HEK293 (cell line): ENCODE results near the gene PSME1.

ENCODE experiments used
- CTCF ChIA-PET: fragments of 350-600 bp; formaldehyde crosslinking; extraction: SDS; loops from one replicate; lab custom pipeline; 2021; ENCODE audit warnings: antibody characterized with exemption; lab: Yijun Ruan, JAX
- POLR2A ChIA-PET: fragments of 300-600 bp; formaldehyde crosslinking; extraction: SDS; loops from one replicate; lab custom pipeline; 2020; ENCODE audit warnings: antibody characterized with exemption, inconsistent platforms; lab: Yijun Ruan, JAX
- H3K27ac ChIP-seq: fragments of 200-500 bp; sonication (Bioruptor generic); 2 replicates; pipeline ENCODE4 v1.5.1; 2014; ENCODE audit warnings: low read depth, low read length, control low read depth, inconsistent platforms; ENCODE audit errors: extremely low read depth
- H3K36me3 ChIP-seq, 2 experiments: fragments of 200-500 bp in 1 of 2; sonication (Bioruptor generic) in 1 of 2; 1 replicate in 1 of 2; 2 replicates in 1 of 2; pipeline ENCODE4 v1.5.1; 2014 to 2017; ENCODE audit warnings: inconsistent platforms in 2 of 2, low read length in 2 of 2; ENCODE audit not compliant: control insufficient read depth in 2 of 2, insufficient read depth in 1 of 2
- H3K4me1 ChIP-seq: fragments of 200-500 bp; sonication (Bioruptor generic); 2 replicates; pipeline ENCODE4 v1.5.1; 2014; ENCODE audit warnings: mild to moderate bottlenecking, low read length, inconsistent platforms; ENCODE audit not compliant: control insufficient read depth, insufficient read depth
- H3K4me3 ChIP-seq: 2 replicates; pipeline ENCODE4 v1.5.1; 2011; ENCODE audit warnings: low read depth, mild to moderate bottlenecking, control low read depth, low read length, moderate library complexity
- H3K9me3 ChIP-seq: fragments of 200-500 bp; sonication (Bioruptor generic); 2 replicates; pipeline ENCODE4 v1.5.1; 2014; ENCODE audit warnings: low read depth, low read length, inconsistent platforms; ENCODE audit not compliant: control insufficient read depth, insufficient read depth
- MZF1 ChIP-seq: fragments of 450-650 bp; formaldehyde crosslinking; IDR thresholded peaks from 2 replicates; pipeline ENCODE4 v1.5.1; 2017; ENCODE audit warnings: missing biosample characterization, missing genetic modification characterization, borderline replicate concordance
- SALL2 ChIP-seq: fragments of 450-650 bp; formaldehyde crosslinking; IDR thresholded peaks from 2 replicates; pipeline ENCODE4 v1.5.0; 2017; ENCODE audit warnings: missing biosample characterization, mild to moderate bottlenecking, missing genetic modification characterization, borderline replicate concordance
- TCF7L2 ChIP-seq: IDR thresholded peaks from 2 replicates; pipeline ENCODE4 v1.6.1; 2011; ENCODE audit warnings: low read depth, mild to moderate bottlenecking, inconsistent platforms, low read length, moderate library complexity, borderline replicate concordance
- WT1 ChIP-seq: fragments of 450-650 bp; formaldehyde crosslinking; IDR thresholded peaks from 2 replicates; pipeline ENCODE4 v1.5.1; 2016; ENCODE audit warnings: missing biosample characterization, missing genetic modification characterization
- ZEB2 ChIP-seq: fragments of 450-650 bp; formaldehyde crosslinking; IDR thresholded peaks from 2 replicates; pipeline ENCODE4 v1.5.1; 2016; ENCODE audit warnings: missing biosample characterization, missing genetic modification characterization
- ZFHX2 ChIP-seq: fragments of 450-650 bp; formaldehyde crosslinking; conservative IDR thresholded peaks from 2 replicates; pipeline ENCODE4 v1.5.1; 2016; ENCODE audit warnings: missing biosample characterization, missing genetic modification characterization
- ZNF138 ChIP-seq: fragments of 450-650 bp; formaldehyde crosslinking; IDR thresholded peaks from 2 replicates; pipeline ENCODE4 v1.5.1; 2016; ENCODE audit warnings: missing biosample characterization, missing genetic modification characterization, borderline replicate concordance
- ZNF211 ChIP-seq: fragments of 450-650 bp; formaldehyde crosslinking; IDR thresholded peaks from 2 replicates; pipeline ENCODE4 v1.5.1; 2016; ENCODE audit warnings: low read depth, missing biosample characterization, missing genetic modification characterization
- ZNF560 ChIP-seq: fragments of 450-650 bp; formaldehyde crosslinking; IDR thresholded peaks from 2 replicates; pipeline ENCODE4 v1.5.1; 2017; ENCODE audit warnings: missing biosample characterization, missing genetic modification characterization, borderline replicate concordance
- ZNF561 ChIP-seq: fragments of 450-650 bp; IDR thresholded peaks from 2 replicates; pipeline ENCODE4 v1.5.1; 2018; ENCODE audit warnings: missing biosample characterization, missing genetic modification characterization, borderline replicate concordance
- ZNF660 ChIP-seq: fragments of 450-650 bp; IDR thresholded peaks from 2 replicates; pipeline ENCODE4 v1.5.1; 2018; ENCODE audit warnings: missing biosample characterization, mild to moderate bottlenecking, missing genetic modification characterization
- TF ChIP-seq, protein P1 (sequence below): fragments of 450-650 bp; formaldehyde crosslinking; IDR thresholded peaks from 2 replicates; pipeline ENCODE4 v1.5.1; 2016; ENCODE audit warnings: missing biosample characterization, missing genetic modification characterization
- TF ChIP-seq, protein P2 (sequence below): fragments of 450-650 bp; formaldehyde crosslinking; IDR thresholded peaks from 2 replicates; pipeline ENCODE4 v1.5.1; 2016; ENCODE audit warnings: missing biosample characterization, missing genetic modification characterization
- TF ChIP-seq, protein P3 (sequence below): fragments of 450-650 bp; formaldehyde crosslinking; IDR thresholded peaks from 2 replicates; pipeline ENCODE4 v1.5.1; 2016; ENCODE audit warnings: missing biosample characterization, missing genetic modification characterization
- TF ChIP-seq, protein P4 (sequence below): fragments of 450-650 bp; formaldehyde crosslinking; IDR thresholded peaks from 2 replicates; pipeline ENCODE4 v1.5.1; 2017; ENCODE audit warnings: missing biosample characterization, missing genetic modification characterization
- TF ChIP-seq, protein P5 (sequence below): fragments of 450-650 bp; formaldehyde crosslinking; IDR thresholded peaks from 2 replicates; pipeline ENCODE4 v1.5.1; 2016; ENCODE audit warnings: missing biosample characterization, missing genetic modification characterization, borderline replicate concordance
- TF ChIP-seq, protein P6 (sequence below): fragments of 450-650 bp; formaldehyde crosslinking; IDR thresholded peaks from 2 replicates; pipeline ENCODE4 v1.5.1; 2016; ENCODE audit warnings: missing biosample characterization, missing genetic modification characterization

Gene PSME1

DNA sequence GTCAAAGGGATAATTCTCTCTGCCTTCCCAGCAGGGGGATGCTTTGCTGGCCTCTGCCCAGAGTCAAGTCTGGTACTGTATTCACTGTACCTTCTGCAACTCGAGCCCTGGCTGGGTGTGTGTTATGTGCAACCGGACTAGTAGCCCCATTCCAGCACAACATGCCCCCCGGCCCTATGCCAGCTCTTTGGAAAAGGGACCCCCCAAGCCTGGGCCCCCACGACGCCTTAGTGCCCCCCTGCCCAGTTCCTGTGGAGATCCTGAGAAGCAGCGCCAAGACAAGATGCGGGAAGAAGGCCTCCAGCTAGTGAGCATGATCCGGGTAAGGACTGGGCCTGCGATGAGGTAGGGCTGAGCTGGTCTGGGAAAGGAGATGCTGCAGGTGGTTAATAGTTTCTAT is 14.6 kb downstream of the PSME1 start:
- CTCF ChIA-PET, result interaction anchor here (1.0 kb wide), 1 partner anchor 10 kb away, joined by 6 read pairs; the partner anchor contains the start of gene IRF9
- Histone ChIP-seq H3K27ac (no peak overlapping the region), H3K9me3 (no peaks in the 10 kb centered on the region), H3K4me1 (peaks cover 8% of the 10 kb centered on the region), H3K4me3 (no peak overlapping the region), H3K36me3 (peaks cover 40 to 65% of the 10 kb centered on the region in 2 experiments)
- TF ChIP-seq, protein P1, sequence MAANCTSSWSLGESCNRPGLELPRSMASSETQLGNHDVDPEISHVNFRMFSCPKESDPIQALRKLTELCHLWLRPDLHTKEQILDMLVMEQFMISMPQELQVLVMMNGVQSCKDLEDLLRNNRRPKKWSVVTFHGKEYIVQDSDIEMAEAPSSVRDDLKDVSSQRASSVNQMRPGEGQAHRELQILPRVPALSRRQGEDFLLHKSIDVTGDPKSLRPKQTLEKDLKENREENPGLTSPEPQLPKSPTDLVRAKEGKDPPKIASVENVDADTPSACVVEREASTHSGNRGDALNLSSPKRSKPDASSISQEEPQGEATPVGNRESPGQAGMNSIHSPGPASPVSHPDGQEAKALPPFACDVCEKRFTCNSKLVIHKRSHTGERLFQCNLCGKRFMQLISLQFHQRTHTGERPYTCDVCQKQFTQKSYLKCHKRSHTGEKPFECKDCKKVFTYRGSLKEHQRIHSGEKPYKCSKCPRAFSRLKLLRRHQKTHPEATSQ (tag by site-specific recombination), result no peak
- TF ChIP-seq SALL2 (tag by site-specific recombination), result no peak
- TF ChIP-seq TCF7L2, result no peak
- TF ChIP-seq, protein P2, sequence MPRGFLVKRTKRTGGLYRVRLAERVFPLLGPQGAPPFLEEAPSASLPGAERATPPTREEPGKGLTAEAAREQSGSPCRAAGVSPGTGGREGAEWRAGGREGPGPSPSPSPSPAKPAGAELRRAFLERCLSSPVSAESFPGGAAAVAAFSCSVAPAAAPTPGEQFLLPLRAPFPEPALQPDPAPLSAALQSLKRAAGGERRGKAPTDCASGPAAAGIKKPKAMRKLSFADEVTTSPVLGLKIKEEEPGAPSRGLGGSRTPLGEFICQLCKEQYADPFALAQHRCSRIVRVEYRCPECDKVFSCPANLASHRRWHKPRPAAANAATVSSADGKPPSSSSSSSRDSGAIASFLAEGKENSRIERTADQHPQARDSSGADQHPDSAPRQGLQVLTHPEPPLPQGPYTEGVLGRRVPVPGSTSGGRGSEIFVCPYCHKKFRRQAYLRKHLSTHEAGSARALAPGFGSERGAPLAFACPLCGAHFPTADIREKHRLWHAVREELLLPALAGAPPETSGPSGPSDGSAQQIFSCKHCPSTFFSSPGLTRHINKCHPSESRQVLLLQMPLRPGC, result no peak
- TF ChIP-seq, protein P3, sequence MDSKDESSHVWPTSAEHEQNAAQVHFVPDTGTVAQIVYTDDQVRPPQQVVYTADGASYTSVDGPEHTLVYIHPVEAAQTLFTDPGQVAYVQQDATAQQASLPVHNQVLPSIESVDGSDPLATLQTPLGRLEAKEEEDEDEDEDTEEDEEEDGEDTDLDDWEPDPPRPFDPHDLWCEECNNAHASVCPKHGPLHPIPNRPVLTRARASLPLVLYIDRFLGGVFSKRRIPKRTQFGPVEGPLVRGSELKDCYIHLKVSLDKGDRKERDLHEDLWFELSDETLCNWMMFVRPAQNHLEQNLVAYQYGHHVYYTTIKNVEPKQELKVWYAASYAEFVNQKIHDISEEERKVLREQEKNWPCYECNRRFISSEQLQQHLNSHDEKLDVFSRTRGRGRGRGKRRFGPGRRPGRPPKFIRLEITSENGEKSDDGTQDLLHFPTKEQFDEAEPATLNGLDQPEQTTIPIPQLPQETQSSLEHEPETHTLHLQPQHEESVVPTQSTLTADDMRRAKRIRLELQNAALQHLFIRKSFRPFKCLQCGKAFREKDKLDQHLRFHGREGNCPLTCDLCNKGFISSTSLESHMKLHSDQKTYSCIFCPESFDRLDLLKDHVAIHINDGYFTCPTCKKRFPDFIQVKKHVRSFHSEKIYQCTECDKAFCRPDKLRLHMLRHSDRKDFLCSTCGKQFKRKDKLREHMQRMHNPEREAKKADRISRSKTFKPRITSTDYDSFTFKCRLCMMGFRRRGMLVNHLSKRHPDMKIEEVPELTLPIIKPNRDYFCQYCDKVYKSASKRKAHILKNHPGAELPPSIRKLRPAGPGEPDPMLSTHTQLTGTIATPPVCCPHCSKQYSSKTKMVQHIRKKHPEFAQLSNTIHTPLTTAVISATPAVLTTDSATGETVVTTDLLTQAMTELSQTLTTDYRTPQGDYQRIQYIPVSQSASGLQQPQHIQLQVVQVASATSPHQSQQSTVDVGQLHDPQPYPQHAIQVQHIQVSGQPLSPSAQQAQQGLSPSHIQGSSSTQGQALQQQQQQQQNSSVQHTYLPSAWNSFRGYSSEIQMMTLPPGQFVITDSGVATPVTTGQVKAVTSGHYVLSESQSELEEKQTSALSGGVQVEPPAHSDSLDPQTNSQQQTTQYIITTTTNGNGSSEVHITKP (tag by site-specific recombination), result no peak
- TF ChIP-seq, protein P4, sequence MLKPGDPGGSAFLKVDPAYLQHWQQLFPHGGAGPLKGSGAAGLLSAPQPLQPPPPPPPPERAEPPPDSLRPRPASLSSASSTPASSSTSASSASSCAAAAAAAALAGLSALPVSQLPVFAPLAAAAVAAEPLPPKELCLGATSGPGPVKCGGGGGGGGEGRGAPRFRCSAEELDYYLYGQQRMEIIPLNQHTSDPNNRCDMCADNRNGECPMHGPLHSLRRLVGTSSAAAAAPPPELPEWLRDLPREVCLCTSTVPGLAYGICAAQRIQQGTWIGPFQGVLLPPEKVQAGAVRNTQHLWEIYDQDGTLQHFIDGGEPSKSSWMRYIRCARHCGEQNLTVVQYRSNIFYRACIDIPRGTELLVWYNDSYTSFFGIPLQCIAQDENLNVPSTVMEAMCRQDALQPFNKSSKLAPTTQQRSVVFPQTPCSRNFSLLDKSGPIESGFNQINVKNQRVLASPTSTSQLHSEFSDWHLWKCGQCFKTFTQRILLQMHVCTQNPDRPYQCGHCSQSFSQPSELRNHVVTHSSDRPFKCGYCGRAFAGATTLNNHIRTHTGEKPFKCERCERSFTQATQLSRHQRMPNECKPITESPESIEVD (tag by site-specific recombination), result no peak
- no peak for TF ChIP-seq ZNF560 (tag by site-specific recombination)
- TF ChIP-seq, protein P5, sequence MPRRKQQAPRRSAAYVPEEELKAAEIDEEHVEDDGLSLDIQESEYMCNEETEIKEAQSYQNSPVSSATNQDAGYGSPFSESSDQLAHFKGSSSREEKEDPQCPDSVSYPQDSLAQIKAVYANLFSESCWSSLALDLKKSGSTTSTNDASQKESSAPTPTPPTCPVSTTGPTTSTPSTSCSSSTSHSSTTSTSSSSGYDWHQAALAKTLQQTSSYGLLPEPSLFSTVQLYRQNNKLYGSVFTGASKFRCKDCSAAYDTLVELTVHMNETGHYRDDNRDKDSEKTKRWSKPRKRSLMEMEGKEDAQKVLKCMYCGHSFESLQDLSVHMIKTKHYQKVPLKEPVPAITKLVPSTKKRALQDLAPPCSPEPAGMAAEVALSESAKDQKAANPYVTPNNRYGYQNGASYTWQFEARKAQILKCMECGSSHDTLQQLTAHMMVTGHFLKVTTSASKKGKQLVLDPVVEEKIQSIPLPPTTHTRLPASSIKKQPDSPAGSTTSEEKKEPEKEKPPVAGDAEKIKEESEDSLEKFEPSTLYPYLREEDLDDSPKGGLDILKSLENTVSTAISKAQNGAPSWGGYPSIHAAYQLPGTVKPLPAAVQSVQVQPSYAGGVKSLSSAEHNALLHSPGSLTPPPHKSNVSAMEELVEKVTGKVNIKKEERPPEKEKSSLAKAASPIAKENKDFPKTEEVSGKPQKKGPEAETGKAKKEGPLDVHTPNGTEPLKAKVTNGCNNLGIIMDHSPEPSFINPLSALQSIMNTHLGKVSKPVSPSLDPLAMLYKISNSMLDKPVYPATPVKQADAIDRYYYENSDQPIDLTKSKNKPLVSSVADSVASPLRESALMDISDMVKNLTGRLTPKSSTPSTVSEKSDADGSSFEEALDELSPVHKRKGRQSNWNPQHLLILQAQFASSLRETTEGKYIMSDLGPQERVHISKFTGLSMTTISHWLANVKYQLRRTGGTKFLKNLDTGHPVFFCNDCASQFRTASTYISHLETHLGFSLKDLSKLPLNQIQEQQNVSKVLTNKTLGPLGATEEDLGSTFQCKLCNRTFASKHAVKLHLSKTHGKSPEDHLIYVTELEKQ, result no peak
- no peak for TF ChIP-seq WT1
- POLR2A ChIA-PET, result interaction anchor here (0.6 to 3.3 kb wide), 4 partner anchors 10 to 62 kb away, joined by 3 to 20 read pairs (median 3); partner anchors contain the start of genes CHMP4A, EMC9, IRF9 and PSME1

DNA sequence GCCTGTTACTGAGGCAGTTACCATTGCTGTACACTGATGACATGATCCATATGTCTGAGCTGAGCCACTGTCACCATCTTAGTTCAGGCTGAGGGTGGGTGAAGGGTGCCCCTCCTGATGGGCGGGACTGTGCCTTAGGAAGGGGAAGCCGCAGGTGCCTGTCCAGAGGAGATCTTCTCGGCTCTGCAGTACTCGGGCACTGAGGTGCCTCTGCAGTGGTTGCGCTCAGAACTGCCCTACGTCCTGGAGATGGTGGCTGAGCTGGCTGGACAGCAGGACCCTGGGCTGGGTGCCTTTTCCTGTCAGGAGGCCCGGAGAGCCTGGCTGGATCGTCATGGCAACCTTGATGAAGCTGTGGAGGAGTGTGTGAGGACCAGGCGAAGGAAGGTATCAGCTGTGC is 15.0 kb downstream of the PSME1 start:
- ChIA-PET POLR2A (interaction anchor here (0.6 to 3.3 kb wide), 4 partner anchors 10 to 62 kb away, joined by 3 to 20 read pairs (median 3); partner anchors contain the start of genes CHMP4A, EMC9 and IRF9), CTCF (interaction anchor here (1.3 kb wide), 1 partner anchor 10 kb away, joined by 10 read pairs; the partner anchor contains the start of gene IRF9)

More for the DNA sequence above, 15.0 kb downstream of the PSME1 start:
- Histone ChIP-seq H3K9me3 (no peaks in the 10 kb centered on the region), H3K27ac (no peak overlapping the region), H3K4me3 (no peak overlapping the region), H3K4me1 (peaks cover 5% of the 10 kb centered on the region), H3K36me3 (peaks cover 44 to 69% of the 10 kb centered on the region in 2 experiments)
- TF ChIP-seq ZNF561 (tag by site-specific recombination), result no peak
- no peak for TF ChIP-seq ZNF211 (tag by site-specific recombination)
- no peak for TF ChIP-seq ZNF660 (tag by site-specific recombination)
- no peak for TF ChIP-seq MZF1
- no peak for TF ChIP-seq ZEB2 (tag by site-specific recombination)
- TF ChIP-seq ZNF138 (tag by site-specific recombination), result no peak
- TF ChIP-seq, protein P6, sequence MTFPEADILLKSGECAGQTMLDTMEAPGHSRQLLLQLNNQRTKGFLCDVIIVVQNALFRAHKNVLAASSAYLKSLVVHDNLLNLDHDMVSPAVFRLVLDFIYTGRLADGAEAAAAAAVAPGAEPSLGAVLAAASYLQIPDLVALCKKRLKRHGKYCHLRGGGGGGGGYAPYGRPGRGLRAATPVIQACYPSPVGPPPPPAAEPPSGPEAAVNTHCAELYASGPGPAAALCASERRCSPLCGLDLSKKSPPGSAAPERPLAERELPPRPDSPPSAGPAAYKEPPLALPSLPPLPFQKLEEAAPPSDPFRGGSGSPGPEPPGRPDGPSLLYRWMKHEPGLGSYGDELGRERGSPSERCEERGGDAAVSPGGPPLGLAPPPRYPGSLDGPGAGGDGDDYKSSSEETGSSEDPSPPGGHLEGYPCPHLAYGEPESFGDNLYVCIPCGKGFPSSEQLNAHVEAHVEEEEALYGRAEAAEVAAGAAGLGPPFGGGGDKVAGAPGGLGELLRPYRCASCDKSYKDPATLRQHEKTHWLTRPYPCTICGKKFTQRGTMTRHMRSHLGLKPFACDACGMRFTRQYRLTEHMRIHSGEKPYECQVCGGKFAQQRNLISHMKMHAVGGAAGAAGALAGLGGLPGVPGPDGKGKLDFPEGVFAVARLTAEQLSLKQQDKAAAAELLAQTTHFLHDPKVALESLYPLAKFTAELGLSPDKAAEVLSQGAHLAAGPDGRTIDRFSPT, result no peak
- TF ChIP-seq ZFHX2 (tag by site-specific recombination), result no peak
